Neutrophil (primary cell): ENCODE measurements around the gene ATP6V0E1.
"Not testable (repeated sequence)": the region's sequence is repeated elsewhere in the genome, so short reads cannot be mapped to it uniquely, and the experiment has no call there.

ENCODE experiments used
- H3K27ac ChIP-seq: fragments of 200-600 bp; sonication (generic); 2 replicates; pipeline ENCODE4 v1.5.1; 2016; ENCODE audit warnings: mild to moderate bottlenecking, moderate library complexity
- H3K27me3 ChIP-seq: fragments of 200-600 bp; sonication (generic); 2 replicates; pipeline ENCODE4 v1.6.0; 2016; ENCODE audit warnings: mild to moderate bottlenecking
- H3K36me3 ChIP-seq: fragments of 200-600 bp; sonication (generic); 2 replicates; pipeline ENCODE4 v1.5.1; 2017
- H3K4me1 ChIP-seq, 2 experiments: fragments of 200-600 bp in 1 of 2; sonication (generic) in 1 of 2; 1 replicate in 1 of 2; 2 replicates in 1 of 2; pipeline versions ENCODE4 v1.5.1 to v1.6.1; 2013 to 2016; ENCODE audit warnings: low read depth in 1 of 2, low read length in 1 of 2, mild to moderate bottlenecking in 1 of 2, moderate library complexity in 1 of 2; ENCODE audit not compliant: control insufficient read depth in 1 of 2, insufficient read depth in 1 of 2
- H3K4me3 ChIP-seq, 2 experiments: fragments of 200-600 bp in 1 of 2; sonication (generic) in 1 of 2; 1 replicate in 1 of 2; 2 replicates in 1 of 2; pipeline ENCODE4 v1.5.1; 2013 to 2016; ENCODE audit warnings: low read depth in 1 of 2, low read length in 1 of 2, mild to moderate bottlenecking in 1 of 2, moderate library complexity in 1 of 2
- H3K9me3 ChIP-seq: fragments of 200-600 bp; sonication (generic); 2 replicates; pipeline ENCODE4 v1.5.1; 2016
- CTCF ChIP-seq: fragments of 200-600 bp; sonication (generic); IDR thresholded peaks from 2 replicates; pipeline ENCODE4 v1.5.1; 2016; ENCODE audit warnings: antibody characterized with exemption

The ATP6V0E1 gene

GRCh38 chr5:173062141-173062540, 78.6 kb downstream of the ATP6V0E1 start:
- no peak overlapping the region for H3K27ac ChIP-seq
- TF ChIP-seq CTCF, result no peak
- peaks cover 20 to 27% of the 10 kb centered on the region in 2 experiments for H3K4me1 ChIP-seq

DNA sequence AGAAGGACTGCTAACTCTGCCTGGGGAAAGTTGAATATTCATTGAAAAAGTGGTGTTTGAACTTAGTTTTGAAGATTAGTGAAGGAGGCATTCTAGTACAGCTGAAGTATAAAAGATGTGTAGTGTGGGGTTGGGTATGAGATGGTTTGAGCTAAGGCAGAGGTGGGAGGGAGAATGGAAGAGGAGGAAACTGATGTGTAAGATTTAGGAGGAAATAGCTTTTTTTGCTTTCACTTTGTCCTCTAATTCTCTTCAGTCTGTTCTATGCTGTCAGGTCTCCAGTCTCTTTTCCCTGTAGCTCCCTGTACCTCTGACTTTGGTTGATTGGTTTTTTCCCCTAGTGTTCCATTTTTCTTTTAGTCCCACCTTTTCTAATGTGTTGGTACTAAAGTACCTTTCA, 81.6 kb downstream of the ATP6V0E1 start:
- H3K36me3 ChIP-seq, result peaks cover 7% of the 10 kb centered on the region
- peak overlapping the region; percentile 30 for H3K27ac ChIP-seq
- H3K4me3 ChIP-seq, result no peak overlapping the region
- H3K9me3 ChIP-seq, result no peaks in the 10 kb centered on the region
- no peaks in the 10 kb centered on the region for H3K27me3 ChIP-seq
- peaks cover 12 to 18% of the 10 kb centered on the region in 2 experiments for H3K4me1 ChIP-seq
- TF ChIP-seq CTCF, result no peak

More at GRCh38 chr5:173062141-173062540, 78.6 kb downstream of the ATP6V0E1 start:
- Histone ChIP-seq H3K27me3 (no peaks in the 10 kb centered on the region), H3K9me3 (no peaks in the 10 kb centered on the region), H3K36me3 (peaks cover 7% of the 10 kb centered on the region), H3K4me3 (no peak overlapping the region)

GRCh38 chr5:173069671-173070070, 86.1 kb downstream of the ATP6V0E1 start:
- no peaks in the 10 kb centered on the region for H3K27me3 ChIP-seq
- H3K9me3 ChIP-seq, result no peaks in the 10 kb centered on the region
- H3K27ac ChIP-seq, result peak overlapping the region; percentile 21
- peaks cover 13 to 20% of the 10 kb centered on the region in 2 experiments for H3K4me1 ChIP-seq
- no peak overlapping the region for H3K4me3 ChIP-seq
- no peak for TF ChIP-seq CTCF
- no peaks in the 10 kb centered on the region for H3K36me3 ChIP-seq

DNA sequence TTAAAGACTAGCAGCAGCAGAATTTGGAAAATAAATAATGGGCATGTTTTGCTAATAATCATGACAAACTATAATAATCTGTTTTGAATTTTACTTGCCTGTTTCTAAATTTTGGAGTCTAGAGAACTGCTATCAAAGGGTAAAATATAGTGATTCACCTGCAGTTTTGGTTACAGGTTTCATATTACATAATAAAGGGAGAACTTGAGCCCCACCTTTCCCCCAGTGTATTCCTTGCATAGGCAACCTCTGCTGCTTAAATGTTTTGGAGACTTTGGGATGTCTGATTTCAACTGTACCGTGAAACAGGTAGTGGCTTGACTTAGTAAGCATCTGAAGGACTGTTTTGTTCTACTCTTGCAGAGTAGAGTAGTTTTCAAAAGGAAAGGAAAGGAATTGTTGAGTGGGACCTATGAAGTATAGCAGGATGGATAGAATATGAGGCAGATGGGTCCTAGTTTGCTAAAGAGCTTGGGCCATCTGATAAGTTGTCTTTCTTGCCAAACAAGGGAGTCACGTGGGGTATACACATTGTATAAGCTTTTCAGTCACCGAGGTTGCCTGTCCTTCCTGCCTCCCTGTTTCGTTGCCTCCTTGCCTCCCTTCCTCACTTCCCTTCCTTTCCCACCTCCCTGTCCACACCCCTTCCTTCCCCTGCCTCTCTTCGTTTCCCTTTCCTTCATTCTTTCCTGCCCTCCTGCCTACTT, 91.7 kb downstream of the ATP6V0E1 start:
- Histone ChIP-seq H3K27ac (no peak overlapping the region), H3K9me3 (no peaks in the 10 kb centered on the region), H3K4me3 (no peak overlapping the region), H3K27me3 (no peaks in the 10 kb centered on the region), H3K4me1 (peaks cover 0 to under 1% of the 10 kb centered on the region in 2 experiments), H3K36me3 (no peaks in the 10 kb centered on the region)
- no peak for TF ChIP-seq CTCF

DNA sequence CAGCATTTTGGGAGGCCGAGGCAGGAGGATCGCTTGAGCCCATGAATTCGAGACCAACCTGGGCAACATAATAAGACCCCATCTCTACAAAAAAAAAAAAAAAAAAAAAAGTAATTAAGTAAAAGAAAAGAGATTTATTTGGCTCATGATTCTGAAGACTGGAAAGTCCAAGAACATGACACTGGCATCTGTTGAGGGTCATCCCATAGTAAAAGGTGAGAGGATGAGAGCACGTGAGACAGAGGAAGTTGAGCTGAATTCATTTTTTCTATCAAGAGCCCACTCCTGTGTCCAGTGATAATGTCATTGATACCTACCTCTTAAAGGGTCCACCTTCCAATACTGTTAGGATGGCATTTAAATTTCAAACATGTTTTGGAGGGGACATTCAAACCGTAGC, 92.4 kb downstream of the ATP6V0E1 start:
- H3K36me3 ChIP-seq, result peaks cover 4% of the 10 kb centered on the region
- no peaks in the 10 kb centered on the region for H3K4me1 ChIP-seq
- H3K4me3 ChIP-seq, result no peak overlapping the region
- H3K27ac ChIP-seq, result no peak overlapping the region
- no peaks in the 10 kb centered on the region for H3K27me3 ChIP-seq
- no peaks in the 10 kb centered on the region for H3K9me3 ChIP-seq
- TF ChIP-seq CTCF, result no peak

- H3K27ac ChIP-seq, H3K36me3 ChIP-seq, H3K27me3 ChIP-seq, H3K4me1 ChIP-seq, H3K4me3 ChIP-seq, H3K9me3 ChIP-seq: not testable (repeated sequence)
These were observed 92.9 kb downstream of the ATP6V0E1 start for GRCh38 chr5:173076471-173076870.
